Fibroblast of mammary gland (primary cell): Measurements from ENCODE around the gene DHRS1.

Experiments used
- DNase-seq: peaks from one replicate; pipeline ENCODE4 v3.0.0-alpha.2; 2010; ENCODE audit warnings: low read depth
- H3K4me3 ChIP-seq: 2 replicates; pipeline ENCODE4 v1.5.1; 2011; ENCODE audit warnings: low read depth, mild to moderate bottlenecking, low read length, moderate library complexity; ENCODE audit not compliant: control insufficient read depth
- CTCF ChIP-seq: conservative IDR thresholded peaks from 2 replicates; pipeline ENCODE4 v1.5.1; 2011; ENCODE audit warnings: low read depth, low read length, inconsistent platforms; ENCODE audit not compliant: control insufficient read depth, insufficient read depth

Gene DHRS1

GRCh38 chr14:24299255-24300191 lies at the start of gene DHRS1, which contains the start of gene NOP9:
DHRS1 (minus strand) TSS chr14:24299780; CDS start chr14:24299106, 674 bp downstream.
NOP9 (plus strand) TSS chr14:24299850; CDS start chr14:24299955, 105 bp downstream.
- peak; percentile 84 for DNase-seq
- H3K4me3 ChIP-seq = peak within 1 kb of the TSS; percentile 97
- TF ChIP-seq CTCF = no peak

- DNase-seq = no peak
- no peak for TF ChIP-seq CTCF
- H3K4me3 ChIP-seq = no peak overlapping the region
Measured at GRCh38 chr14:24348186-24348585, 48.6 kb upstream of the DHRS1 start.

GRCh38 chr14:24347134-24347533 lies 47.6 kb upstream of the DHRS1 start:
- no peak for TF ChIP-seq CTCF
- DNase-seq = no peak
- no peak overlapping the region for H3K4me3 ChIP-seq

GRCh38 chr14:24343795-24344660 lies 44.4 kb upstream of the DHRS1 start:
- no peak overlapping the region for H3K4me3 ChIP-seq
- no peak for TF ChIP-seq CTCF
- no peak for DNase-seq

GRCh38 chr14:24342889-24343288 lies 43.3 kb upstream of the DHRS1 start:
- DNase-seq = no peak
- H3K4me3 ChIP-seq = no peak overlapping the region
- TF ChIP-seq CTCF = no peak

- no peak for DNase-seq
- no peak overlapping the region for H3K4me3 ChIP-seq
- no peak for TF ChIP-seq CTCF
Measured at GRCh38 chr14:24340606-24341005, 41.0 kb upstream of the DHRS1 start.
